ENCODE results near the gene HAS3. TPM values are rescaled to one million over a fixed set of nuclear protein-coding genes. Genes with fewer than 3 reads are reported as not detected.

Gene HAS3
- total RNA-seq, 4 donors from 2014 or later = 0.78 to 3.3 (median 1.2) TPM

- WGBS, 2 donors (ENCODE audit: low coverage in 1 of 2) = 75 to 83% methylated on average over 1 of the region's 6 CpGs
- Histone ChIP-seq H3K4me3 (no peak overlapping the region), H3K9me3 (no peaks in the 10 kb centered on the region), H3K4me1 (peaks cover 0 to 24% (median 8%) of the 10 kb centered on the region in 3 donors), H3K27me3 (peaks cover 22% of the 10 kb centered on the region), H3K27ac (no peak overlapping the region), H3K36me3 (peaks cover 0 to 81% of the 10 kb centered on the region in 2 donors)
- ATAC-seq = peak; percentile 44
- TF ChIP-seq, protein P1, sequence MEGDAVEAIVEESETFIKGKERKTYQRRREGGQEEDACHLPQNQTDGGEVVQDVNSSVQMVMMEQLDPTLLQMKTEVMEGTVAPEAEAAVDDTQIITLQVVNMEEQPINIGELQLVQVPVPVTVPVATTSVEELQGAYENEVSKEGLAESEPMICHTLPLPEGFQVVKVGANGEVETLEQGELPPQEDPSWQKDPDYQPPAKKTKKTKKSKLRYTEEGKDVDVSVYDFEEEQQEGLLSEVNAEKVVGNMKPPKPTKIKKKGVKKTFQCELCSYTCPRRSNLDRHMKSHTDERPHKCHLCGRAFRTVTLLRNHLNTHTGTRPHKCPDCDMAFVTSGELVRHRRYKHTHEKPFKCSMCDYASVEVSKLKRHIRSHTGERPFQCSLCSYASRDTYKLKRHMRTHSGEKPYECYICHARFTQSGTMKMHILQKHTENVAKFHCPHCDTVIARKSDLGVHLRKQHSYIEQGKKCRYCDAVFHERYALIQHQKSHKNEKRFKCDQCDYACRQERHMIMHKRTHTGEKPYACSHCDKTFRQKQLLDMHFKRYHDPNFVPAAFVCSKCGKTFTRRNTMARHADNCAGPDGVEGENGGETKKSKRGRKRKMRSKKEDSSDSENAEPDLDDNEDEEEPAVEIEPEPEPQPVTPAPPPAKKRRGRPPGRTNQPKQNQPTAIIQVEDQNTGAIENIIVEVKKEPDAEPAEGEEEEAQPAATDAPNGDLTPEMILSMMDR (IDR thresholded peaks at IDR 0.05) = peak in 3 of 4 experiments; percentile 37 to 65 (median 39)
- no peak for TF ChIP-seq POLR2AphosphoS5 (IDR thresholded peaks at IDR 0.05)
Observed at GRCh38 chr16:69112285-69113129, 7.1 kb downstream of the HAS3 start.

- Histone ChIP-seq H3K9me3 (no peaks in the 10 kb centered on the region), H3K27ac (no peak overlapping the region), H3K4me1 (peaks cover 0 to 21% (median under 1%) of the 10 kb centered on the region in 3 donors), H3K4me3 (no peak overlapping the region), H3K27me3 (peaks cover 16% of the 10 kb centered on the region), H3K36me3 (peaks cover 0 to 86% of the 10 kb centered on the region in 2 donors)
- no peak for ATAC-seq
- no CpG with 5 or more reads among the region's 7 CpGs for WGBS, 2 donors (ENCODE audit: low coverage in 1 of 2)
- TF ChIP-seq POLR2A (IDR thresholded peaks at IDR 0.05) (no peak), EP300 (IDR thresholded peaks at IDR 0.05) (no peak)
Observed at GRCh38 chr16:69113216-69113615, 7.8 kb downstream of the HAS3 start.

GRCh38 chr16:69114346-69114975, 9.0 kb downstream of the HAS3 start:
- 89% methylated on average over 10 of the region's 25 CpGs; no CpG with 5 or more reads in 1 of the 2 donors for WGBS, 2 donors (ENCODE audit: low coverage in 1 of 2)
- Histone ChIP-seq H3K27ac (no peak overlapping the region), H3K36me3 (peaks cover 0 to 91% of the 10 kb centered on the region in 2 donors), H3K9me3 (no peaks in the 10 kb centered on the region), H3K4me1 (peaks cover 0 to 30% (median 0%) of the 10 kb centered on the region in 3 donors), H3K27me3 (peaks cover 5% of the 10 kb centered on the region), H3K4me3 (no peak overlapping the region)
- TF ChIP-seq POLR2A (IDR thresholded peaks at IDR 0.05) = no peak
- no peak for TF ChIP-seq EP300 (IDR thresholded peaks at IDR 0.05)
- TF ChIP-seq, protein P1 (IDR thresholded peaks at IDR 0.05) = no peak
- no peak for TF ChIP-seq POLR2AphosphoS5 (IDR thresholded peaks at IDR 0.05)
- ATAC-seq = no peak

DNA sequence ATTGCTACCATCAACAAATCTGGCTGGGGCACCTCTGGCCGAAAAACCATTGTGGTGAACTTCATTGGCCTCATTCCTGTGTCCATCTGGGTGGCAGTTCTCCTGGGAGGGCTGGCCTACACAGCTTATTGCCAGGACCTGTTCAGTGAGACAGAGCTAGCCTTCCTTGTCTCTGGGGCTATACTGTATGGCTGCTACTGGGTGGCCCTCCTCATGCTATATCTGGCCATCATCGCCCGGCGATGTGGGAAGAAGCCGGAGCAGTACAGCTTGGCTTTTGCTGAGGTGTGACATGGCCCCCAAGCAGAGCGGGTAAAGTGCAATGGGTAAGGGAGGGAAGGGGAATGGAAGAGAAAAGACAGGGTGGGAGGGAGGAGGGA, 9.5 kb downstream of the HAS3 start:
- ATAC-seq = no peak
- Histone ChIP-seq H3K9me3 (no peaks in the 10 kb centered on the region), H3K4me1 (peaks cover 0 to 30% (median 0%) of the 10 kb centered on the region in 3 donors), H3K36me3 (peaks cover 0 to 91% of the 10 kb centered on the region in 2 donors), H3K27me3 (peaks cover under 1% of the 10 kb centered on the region), H3K4me3 (no peak overlapping the region), H3K27ac (no peak overlapping the region)
- TF ChIP-seq EP300 (IDR thresholded peaks at IDR 0.05) (no peak), POLR2A (IDR thresholded peaks at IDR 0.05) (no peak), POLR2AphosphoS5 (IDR thresholded peaks at IDR 0.05) (no peak)
- TF ChIP-seq, protein P1 (IDR thresholded peaks at IDR 0.05) = no peak
- 100% methylated on average over 2 to 5 of the region's 6 CpGs for WGBS, 2 donors (ENCODE audit: low coverage in 1 of 2)

- WGBS, 2 donors (ENCODE audit: low coverage in 1 of 2) = 78 to 100% methylated on average over 1 of the region's 5 CpGs
- ATAC-seq = no peak
- H3K27me3 ChIP-seq = no peaks in the 10 kb centered on the region
- peaks cover 0 to 91% of the 10 kb centered on the region in 2 donors for H3K36me3 ChIP-seq
- no peak overlapping the region for H3K27ac ChIP-seq
- no peak for TF ChIP-seq POLR2A (IDR thresholded peaks at IDR 0.05)
- TF ChIP-seq, protein P1 (IDR thresholded peaks at IDR 0.05) = no peak
- TF ChIP-seq POLR2AphosphoS5 (IDR thresholded peaks at IDR 0.05) = no peak
- TF ChIP-seq EP300 (IDR thresholded peaks at IDR 0.05) = no peak
- H3K4me1 ChIP-seq = peaks cover 0 to 30% (median 0%) of the 10 kb centered on the region in 3 donors
- H3K4me3 ChIP-seq = no peak overlapping the region
- H3K9me3 ChIP-seq = no peaks in the 10 kb centered on the region
Observed at GRCh38 chr16:69115361-69115760, 9.9 kb downstream of the HAS3 start.
